Activated CD8-positive, alpha-beta memory T cell treated with anti-CD3 and anti-CD28 coated beads for 24 hours (primary cell): ENCODE measurements around the gene RAB30.
"Not testable (repeated sequence)": the region's sequence is repeated elsewhere in the genome, so short reads cannot be mapped to it uniquely, and the experiment has no call there.

ENCODE experiments used
- DNase-seq: peaks from one replicate; pipeline ENCODE4 v3.0.0-alpha.2; 2020

Gene RAB30

GRCh38 chr11:83035070-83035854 lies 36.4 kb downstream of the RAB30 start:
- DNase-seq: no peak

GRCh38 chr11:83034673-83035014 lies 37.1 kb downstream of the RAB30 start:
- no peak for DNase-seq

- DNase-seq: no peak
Measured at GRCh38 chr11:83033972-83034672, 37.6 kb downstream of the RAB30 start.

DNA sequence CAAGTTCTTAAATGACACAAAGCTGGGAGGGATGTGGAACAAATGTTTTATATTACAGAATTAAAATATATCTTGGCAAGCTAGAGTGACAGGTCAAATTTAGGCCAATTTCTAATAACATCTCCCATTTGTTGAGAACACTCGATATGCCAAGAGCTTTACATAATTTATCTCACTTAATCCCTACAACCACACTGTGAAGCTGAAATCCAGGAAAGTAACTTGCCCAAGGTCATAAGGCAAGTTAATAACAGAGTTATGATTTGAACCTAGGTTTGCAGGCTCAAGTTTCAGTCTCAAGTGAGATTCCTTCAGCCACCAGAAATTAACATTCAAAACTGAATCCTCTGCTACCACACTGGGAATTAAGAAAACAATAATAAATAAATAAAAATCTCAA lies 38.3 kb downstream of the RAB30 start:
- DNase-seq: no peak

DNA sequence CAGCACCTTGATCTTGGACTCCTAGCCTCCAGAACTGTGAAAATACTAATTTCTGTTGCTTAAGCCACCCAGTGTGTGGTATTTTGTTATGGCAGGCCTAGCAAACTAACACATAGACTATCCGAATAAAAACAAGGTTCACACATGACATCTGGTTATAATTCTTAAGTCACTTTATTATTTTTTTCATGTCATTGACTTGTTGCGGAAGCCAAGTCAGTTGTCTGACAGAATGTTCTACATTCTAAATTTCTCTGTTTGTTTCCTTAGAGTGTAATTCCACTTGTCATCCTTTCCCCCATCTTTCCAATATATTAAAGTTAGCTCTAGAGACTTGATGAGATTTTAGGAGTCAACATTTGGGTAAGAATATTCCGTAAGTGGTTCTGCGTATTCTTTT lies 40.6 kb downstream of the RAB30 start:
- no peak for DNase-seq

GRCh38 chr11:83027794-83028193 lies 43.9 kb downstream of the RAB30 start:
- no peak for DNase-seq

DNA sequence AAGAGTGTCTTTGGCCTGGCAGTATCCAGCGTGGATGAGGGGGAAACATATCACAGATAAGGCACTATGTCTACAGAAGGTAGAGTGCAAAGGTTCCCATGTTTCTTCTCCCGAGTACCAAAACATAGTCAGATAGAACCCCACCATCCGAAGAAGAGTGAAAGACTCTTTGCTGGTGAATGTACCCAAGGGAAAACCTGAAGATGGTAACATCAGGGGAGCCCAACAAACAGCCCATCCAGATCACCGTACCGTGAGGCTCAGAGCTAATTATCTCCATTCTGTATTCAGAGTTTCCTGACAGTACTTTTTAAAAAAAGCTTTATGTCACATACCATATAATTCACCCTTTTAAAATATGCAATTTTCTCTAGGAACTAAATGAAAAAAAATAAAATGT lies 44.4 kb downstream of the RAB30 start:
- no peak for DNase-seq

GRCh38 chr11:83026229-83026628 lies 45.5 kb downstream of the RAB30 start:
- no peak for DNase-seq

- no peak for DNase-seq
Measured at GRCh38 chr11:83025267-83025704, 46.4 kb downstream of the RAB30 start.

- no peak for DNase-seq
Measured at GRCh38 chr11:83024270-83024854, 47.3 kb downstream of the RAB30 start.

DNA sequence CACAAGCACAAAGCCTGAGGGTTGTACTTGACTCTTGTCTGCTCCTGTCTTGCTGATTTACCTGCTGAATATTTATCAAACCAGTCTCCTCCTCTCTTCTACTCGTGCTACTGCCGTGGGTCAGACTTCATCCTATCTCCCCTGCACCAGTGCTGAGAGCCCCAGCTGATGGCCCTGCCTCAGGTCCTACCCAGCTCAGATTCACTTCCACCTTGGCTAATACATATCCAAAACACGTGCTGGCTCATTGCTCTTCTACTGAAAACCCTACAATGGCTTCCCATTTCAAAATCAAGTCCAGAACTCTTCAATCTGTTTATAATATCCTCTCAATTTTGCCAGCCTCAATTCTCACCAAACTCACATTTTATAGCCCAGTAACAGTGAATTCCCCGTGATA lies 48.3 kb downstream of the RAB30 start:
- no peak for DNase-seq

- no peak for DNase-seq
Measured at GRCh38 chr11:83021780-83022125, 49.9 kb downstream of the RAB30 start.

- DNase-seq: no peak
Measured at GRCh38 chr11:83020942-83021779, 50.5 kb downstream of the RAB30 start.

- DNase-seq: no peak
Measured at GRCh38 chr11:83019888-83020579, 51.7 kb downstream of the RAB30 start.

- no peak for DNase-seq
Measured at GRCh38 chr11:83014951-83015350, 56.7 kb downstream of the RAB30 start.

DNA sequence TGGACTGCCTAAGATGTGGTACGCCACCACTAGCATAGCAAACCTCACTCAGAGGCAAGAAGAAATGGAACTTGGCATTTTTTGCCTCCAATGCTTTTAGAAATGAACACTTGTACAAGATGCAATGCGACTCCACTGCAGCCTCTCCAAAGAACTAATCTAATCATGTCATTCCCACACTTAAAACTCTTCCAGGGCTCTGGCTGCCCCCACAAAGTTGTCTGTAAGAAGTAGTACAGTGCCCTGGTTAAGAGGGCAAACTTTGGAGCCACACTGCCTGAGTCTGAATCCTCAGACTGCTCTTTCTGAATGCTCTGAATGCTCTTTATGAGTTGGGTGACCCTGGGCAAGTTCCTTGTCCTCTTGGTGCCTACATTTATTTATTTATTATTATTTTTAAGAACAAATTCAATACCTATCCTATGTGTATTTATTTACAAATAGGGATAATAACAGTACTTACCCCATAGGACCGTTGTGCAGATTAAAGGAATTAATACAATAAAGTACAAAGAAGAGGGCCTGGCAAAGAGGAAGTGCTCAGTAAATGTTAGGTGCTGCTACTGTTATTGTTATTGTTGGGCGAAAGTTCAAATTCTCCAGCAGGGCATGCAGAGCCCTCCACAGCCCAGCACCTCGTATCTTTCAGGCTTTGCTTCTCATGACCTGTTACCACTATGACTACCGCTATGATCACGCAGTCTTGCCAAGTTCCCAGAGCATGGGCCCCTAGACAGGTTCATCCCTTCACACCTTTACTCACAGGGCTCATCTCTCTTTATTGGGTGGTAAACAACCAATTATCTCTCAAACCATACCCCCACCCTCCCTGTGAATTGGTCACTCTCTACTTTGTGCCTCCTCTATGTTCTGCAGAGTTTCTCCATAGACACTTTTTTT lies 59.3 kb downstream of the RAB30 start:
- no peak for DNase-seq

DNA sequence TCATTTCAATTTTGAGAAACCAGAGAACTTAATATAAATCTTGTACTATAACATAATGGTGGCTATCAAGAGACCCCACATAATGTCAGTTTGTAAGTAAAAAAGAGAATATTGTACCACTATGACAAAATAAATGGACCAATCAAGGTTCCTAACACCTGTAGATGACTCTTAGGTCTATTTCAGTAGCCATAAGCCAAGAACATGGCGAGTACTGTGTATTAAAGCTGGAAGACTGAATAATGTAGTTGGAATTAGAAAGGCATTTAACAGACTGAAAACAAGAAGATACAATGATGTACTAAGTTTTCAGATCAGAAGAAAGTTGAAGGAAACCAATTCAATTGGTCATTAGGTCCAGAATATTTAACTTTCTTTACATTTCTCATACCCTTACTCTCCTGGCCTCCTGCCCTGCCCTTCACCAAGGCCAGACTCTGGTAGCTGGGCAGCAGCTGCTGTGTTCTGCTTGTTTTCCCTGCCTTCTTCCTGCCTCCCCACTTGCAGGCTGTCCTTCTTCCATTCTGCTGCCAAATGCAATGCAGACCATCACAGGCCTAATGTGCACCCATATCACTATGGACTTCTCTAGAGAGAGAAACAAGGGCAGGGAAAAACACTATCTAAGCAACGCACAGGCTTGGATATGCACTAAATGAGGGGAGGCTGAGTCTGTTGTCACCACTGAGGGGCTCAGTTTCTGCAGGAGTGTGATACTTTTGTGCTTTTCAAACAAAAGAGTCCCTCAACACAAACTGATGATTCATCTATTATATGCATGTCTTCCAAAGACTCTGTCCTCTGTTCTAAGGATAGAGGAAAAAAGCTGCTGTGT lies 60.1 kb downstream of the RAB30 start:
- DNase-seq: no peak

DNA sequence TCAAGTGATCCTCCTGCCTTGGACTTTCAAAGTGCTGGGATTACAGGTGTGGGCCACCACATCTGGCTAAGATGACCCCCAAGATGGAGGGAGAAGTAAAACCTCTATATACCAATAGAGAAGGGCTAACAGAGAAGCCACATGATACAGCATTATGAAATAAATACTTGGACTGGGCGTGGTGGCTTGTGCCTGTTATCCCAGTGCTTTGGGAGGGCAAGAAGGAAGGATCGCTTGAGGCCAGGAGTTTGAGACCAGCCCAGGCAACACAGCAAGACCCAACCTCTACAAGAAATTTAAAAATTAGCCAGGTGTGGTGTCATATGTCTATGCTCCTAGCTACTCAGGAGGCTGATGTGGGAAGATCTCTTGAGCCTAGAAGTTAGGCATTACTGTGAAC lies 61.7 kb downstream of the RAB30 start:
- no peak for DNase-seq

- DNase-seq: not testable (repeated sequence)
Measured at GRCh38 chr11:83009136-83009535, 62.6 kb downstream of the RAB30 start.

GRCh38 chr11:83008581-83008923 lies 63.1 kb downstream of the RAB30 start:
- DNase-seq: no peak
